H9 (cell line): Measurements from ENCODE around the gene HK3. TPM values are rescaled to one million over a fixed set of nuclear protein-coding genes. Genes with fewer than 3 reads are reported as not detected.

Experiments
- DNase-seq: peaks from one replicate; pipeline ENCODE4 v3.0.0-alpha.2; 2017
- H2AFZ ChIP-seq: one replicate; pipeline ENCODE4 v1.6.1; 2013; ENCODE audit warnings: mild to moderate bottlenecking, low read length, control low read depth, moderate library complexity
- H2AK5ac ChIP-seq: 2 replicates; pipeline ENCODE4 v1.6.1; 2013; ENCODE audit warnings: low read length, control low read depth, mixed read lengths; ENCODE audit not compliant: insufficient read length
- H2BK120ac ChIP-seq: one replicate; pipeline ENCODE4 v1.6.1; 2013; ENCODE audit warnings: low read depth, mild to moderate bottlenecking, low read length, control low read depth, inconsistent platforms; ENCODE audit not compliant: poor library complexity, severe bottlenecking
- H2BK12ac ChIP-seq: 2 replicates; pipeline ENCODE4 v1.6.1; 2013; ENCODE audit warnings: low read length, control low read depth, mixed read lengths, low read depth; ENCODE audit not compliant: insufficient read length
- H2BK15ac ChIP-seq: 2 replicates; pipeline ENCODE4 v1.6.1; 2013; ENCODE audit warnings: low read depth, low read length, control low read depth
- H2BK20ac ChIP-seq: one replicate; pipeline ENCODE4 v1.6.1; 2013; ENCODE audit warnings: low read depth, mild to moderate bottlenecking, low read length, control low read depth, inconsistent platforms; ENCODE audit not compliant: poor library complexity, severe bottlenecking
- H2BK5ac ChIP-seq: 2 replicates; pipeline ENCODE4 v1.6.1; 2013; ENCODE audit warnings: low read length, control low read depth, mixed read lengths; ENCODE audit not compliant: insufficient read length
- H3K14ac ChIP-seq: 2 replicates; pipeline ENCODE4 v1.6.1; 2013; ENCODE audit warnings: low read length, control low read depth; ENCODE audit not compliant: insufficient read depth
- H3K18ac ChIP-seq: 2 replicates; pipeline ENCODE4 v1.6.1; 2013; ENCODE audit warnings: low read depth, mild to moderate bottlenecking, mixed read lengths, low read length, control low read depth; ENCODE audit not compliant: insufficient read length
- H3K23ac ChIP-seq: 2 replicates; pipeline ENCODE4 v1.6.1; 2013; ENCODE audit warnings: low read length, control low read depth, mixed read lengths, low read depth; ENCODE audit not compliant: insufficient read length
- H3K23me2 ChIP-seq: 2 replicates; pipeline ENCODE4 v1.6.1; 2013; ENCODE audit warnings: low read depth, mild to moderate bottlenecking, mixed read lengths, low read length, control low read depth; ENCODE audit not compliant: insufficient read length, poor library complexity, severe bottlenecking
- H3K27ac ChIP-seq: 2 replicates; pipeline ENCODE4 v1.5.1; 2013; ENCODE audit warnings: low read length, control low read depth, mixed read lengths, low read depth; ENCODE audit not compliant: insufficient read length
- H3K27me3 ChIP-seq: 2 replicates; pipeline ENCODE4 v1.6.1; 2013; ENCODE audit warnings: low read length, control low read depth, inconsistent platforms; ENCODE audit not compliant: insufficient read depth
- H3K4ac ChIP-seq: 2 replicates; pipeline ENCODE4 v1.6.1; 2013; ENCODE audit warnings: low read depth, mild to moderate bottlenecking, control low read depth, inconsistent platforms, low read length, moderate library complexity
- H3K4me1 ChIP-seq: 2 replicates; pipeline ENCODE4 v1.6.1; 2013; ENCODE audit warnings: low read length, control low read depth, inconsistent platforms; ENCODE audit not compliant: insufficient read depth
- H3K4me2 ChIP-seq: 2 replicates; pipeline ENCODE4 v1.6.1; 2013; ENCODE audit warnings: low read length, control low read depth, mixed read lengths; ENCODE audit not compliant: insufficient read length, insufficient read depth
- H3K56ac ChIP-seq: 2 replicates; pipeline ENCODE4 v1.6.1; 2013; ENCODE audit warnings: low read depth, mild to moderate bottlenecking, mixed read lengths, low read length, control low read depth; ENCODE audit not compliant: insufficient read length
- H3K79me1 ChIP-seq: 2 replicates; pipeline ENCODE4 v1.6.1; 2013; ENCODE audit warnings: low read depth, mild to moderate bottlenecking, moderate library complexity, low read length, control low read depth, inconsistent platforms; ENCODE audit not compliant: insufficient read depth, poor library complexity, severe bottlenecking
- H3K79me2 ChIP-seq: 2 replicates; pipeline ENCODE4 v1.6.1; 2013; ENCODE audit warnings: low read length, control low read depth, inconsistent platforms; ENCODE audit not compliant: insufficient read depth
- H3K9ac ChIP-seq: 2 replicates; pipeline ENCODE4 v1.6.1; 2013; ENCODE audit warnings: low read length, control low read depth, mixed read lengths; ENCODE audit not compliant: insufficient read length; ENCODE audit errors: extremely low read depth
- H3K9me3 ChIP-seq: one replicate; pipeline ENCODE4 v1.6.1; 2013; ENCODE audit warnings: low read depth, low read length, inconsistent platforms; ENCODE audit not compliant: control insufficient read depth
- H3T11ph ChIP-seq: one replicate; pipeline ENCODE4 v1.6.1; 2013; ENCODE audit warnings: mild to moderate bottlenecking, low read length, control low read depth, inconsistent platforms
- H4K20me1 ChIP-seq: one replicate; pipeline ENCODE4 v1.6.1; 2013; ENCODE audit not compliant: control insufficient read depth, insufficient read length, insufficient read depth
- H4K5ac ChIP-seq: 2 replicates; pipeline ENCODE4 v1.6.1; 2013; ENCODE audit warnings: low read depth, mild to moderate bottlenecking, mixed read lengths, low read length, control low read depth; ENCODE audit not compliant: insufficient read length
- H4K8ac ChIP-seq: replicated peaks from 2 replicates; pipeline ENCODE4 v1.6.1; 2013; ENCODE audit warnings: low read length, control low read depth, mixed read lengths, low read depth; ENCODE audit not compliant: insufficient read length
- H4K91ac ChIP-seq: 2 replicates; pipeline ENCODE4 v1.6.1; 2013; ENCODE audit warnings: low read depth, mild to moderate bottlenecking, moderate library complexity, mixed read lengths, low read length, control low read depth; ENCODE audit not compliant: insufficient read length
- H3K27ac Mint-ChIP-seq, 3 experiments: 2 replicates in 2 of 3; 3 replicates in 1 of 3; pipeline ENCODE4 v1.8.0; 2020 to 2021; ENCODE audit warnings: mixed read lengths in 3 of 3, mild to moderate bottlenecking in 1 of 3, moderate library complexity in 1 of 3
- H3K27me3 Mint-ChIP-seq: 2 replicates; pipeline ENCODE4 v1.8.0; 2021; ENCODE audit warnings: low read depth, mild to moderate bottlenecking, moderate library complexity, mixed read lengths
- H3K36me3 Mint-ChIP-seq, 3 experiments: 2 replicates in 2 of 3; 3 replicates in 1 of 3; pipeline ENCODE4 v1.8.0; 2020 to 2021; ENCODE audit warnings: low read depth in 3 of 3, mixed read lengths in 3 of 3; ENCODE audit not compliant: insufficient read depth in 1 of 3
- H3K4me1 Mint-ChIP-seq, 2 experiments: 2 replicates each; pipeline ENCODE4 v1.8.0; 2020; ENCODE audit warnings: mixed read lengths in 2 of 2
- H3K4me3 Mint-ChIP-seq, 2 experiments: 2 replicates in 1 of 2; 3 replicates in 1 of 2; pipeline ENCODE4 v1.8.0; 2020 to 2021; ENCODE audit warnings: mild to moderate bottlenecking in 2 of 2, mixed read lengths in 2 of 2, moderate library complexity in 1 of 2
- H3K9me3 Mint-ChIP-seq, 2 experiments: 2 replicates in 1 of 2; 3 replicates in 1 of 2; pipeline ENCODE4 v1.8.0; 2020; ENCODE audit warnings: mild to moderate bottlenecking in 2 of 2, mixed read lengths in 2 of 2, moderate library complexity in 1 of 2
- CTCF ChIP-seq: fragments of 200-600 bp; sonication (generic); conservative IDR thresholded peaks from 3 replicates; pipeline ENCODE4 v1.8.0; 2021; ENCODE audit warnings: antibody characterized with exemption, mild to moderate bottlenecking
- WGBS: extraction: QIAGEN DNeasy Blood & Tissue Kit; methylation state at CpG from one replicate; pipeline ENCODE4 v1.1.7; 2013; ENCODE audit warnings: missing lambda C conversion rate, low lambda C conversion rate, mixed read lengths; ENCODE audit not compliant: insufficient read length; ENCODE audit errors: extremely low coverage; 5-methylcytosine and 5-hydroxymethylcytosine counted together
- total RNA-seq: library from RNA; stranded (reverse); gene quantifications from 2 replicates; pipeline ENCODE4 v1.2.1, GENCODE V29; 2021

HK3 gene
- total RNA-seq, 1 experiment from 2014 or later, result not detected

- H2AFZ ChIP-seq, result no peak overlapping the region
- no peaks in the 10 kb centered on the region for H3K9me3 ChIP-seq
- H3K79me1 ChIP-seq, result no peaks in the 10 kb centered on the region
- no peak for TF ChIP-seq CTCF
- no peak overlapping the region for H3K4ac ChIP-seq
- H3K27ac ChIP-seq, result no peak overlapping the region
- no peak overlapping the region for H2BK120ac ChIP-seq
- no peak overlapping the region; the same call in 1 of the 2 replicates for H3K14ac ChIP-seq
- no peak overlapping the region for H3K56ac ChIP-seq
- H3T11ph ChIP-seq, result no peak overlapping the region
- no peak overlapping the region for H2BK12ac ChIP-seq
- no peak overlapping the region for H3K23ac ChIP-seq
- H3K27me3 Mint-ChIP-seq, result peaks cover 2% of the 10 kb centered on the region; the same call in 1 of the 2 replicates
- no peak overlapping the region for H2AK5ac ChIP-seq
- H4K5ac ChIP-seq, result no peak overlapping the region
- DNase-seq, result no peak
- no peak overlapping the region for H2BK5ac ChIP-seq
- no CpG with 5 or more reads among the region's 10 CpGs for WGBS
- no peaks in the 10 kb centered on the region for H3K9me3 Mint-ChIP-seq
- no peak overlapping the region for H3K4me3 Mint-ChIP-seq
- H3K4me1 Mint-ChIP-seq, result peaks cover 9 to 27% of the 10 kb centered on the region in 2 experiments
- no peak overlapping the region for H4K8ac ChIP-seq
- no peak overlapping the region for H3K18ac ChIP-seq
- H3K4me1 ChIP-seq, result peaks cover 4% of the 10 kb centered on the region; the same call in 1 of the 2 replicates
- H3K27me3 ChIP-seq, result no peaks in the 10 kb centered on the region
- no peak overlapping the region for H2BK15ac ChIP-seq
- H3K36me3 Mint-ChIP-seq, result no peaks in the 10 kb centered on the region
- H2BK20ac ChIP-seq, result no peak overlapping the region
- no peaks in the 10 kb centered on the region for H3K23me2 ChIP-seq
- no peak overlapping the region for H3K9ac ChIP-seq
- H4K20me1 ChIP-seq, result no peaks in the 10 kb centered on the region
- no peak overlapping the region for H4K91ac ChIP-seq
- H3K27ac Mint-ChIP-seq, result no peak overlapping the region
- no peaks in the 10 kb centered on the region for H3K79me2 ChIP-seq
- no peak overlapping the region for H3K4me2 ChIP-seq
Observed at GRCh38 chr5:176859916-176860315, 39.2 kb downstream of the HK3 start.
